Stimulated activated naive CD4-positive, alpha-beta T cell (primary cell): ENCODE data around the gene SLC29A3.
"Not testable (repeated sequence)": the region's sequence is repeated elsewhere in the genome, so short reads cannot be mapped to it uniquely, and the experiment has no call there.

Experiments used
- DNase-seq, 6 experiments: peaks; one replicate each; lab custom pipeline; 2025; lab: John Stamatoyannopoulos, UW

Gene SLC29A3

DNA sequence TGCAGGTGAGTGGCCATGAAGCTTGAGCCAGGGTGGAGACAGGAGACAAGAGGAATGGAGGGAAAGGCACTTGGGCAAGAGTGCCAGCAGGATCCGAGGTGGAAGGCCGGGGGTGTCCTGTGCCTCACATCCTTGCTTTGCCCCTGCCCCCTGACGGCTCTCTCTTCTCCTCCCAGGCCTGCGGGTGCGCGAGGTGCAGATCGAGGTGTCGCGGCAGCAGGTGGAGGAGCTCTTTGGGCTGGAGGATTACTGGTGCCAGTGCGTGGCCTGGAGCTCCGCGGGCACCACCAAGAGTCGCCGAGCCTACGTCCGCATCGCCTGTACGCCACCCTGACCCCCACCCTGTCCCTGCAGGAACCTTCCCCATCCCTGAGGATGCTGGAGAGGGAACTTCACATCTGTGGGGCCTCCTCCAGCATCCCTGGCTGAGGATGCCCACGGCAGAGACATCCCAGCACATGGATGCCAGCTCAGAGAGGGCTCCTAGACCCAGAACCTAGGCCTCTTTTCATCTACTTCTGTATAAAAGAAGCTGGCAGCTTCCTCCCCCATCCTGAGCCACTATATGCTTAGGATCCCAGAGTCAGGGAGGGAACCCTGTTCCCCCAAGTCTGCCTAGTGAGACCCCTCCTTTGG is 34.4 kb upstream of the SLC29A3 start:
- no peak for DNase-seq

GRCh38 chr10:71285180-71285545 is 33.9 kb upstream of the SLC29A3 start:
- peak in 2 of 6 experiments; percentile 7 to 12 for DNase-seq

- DNase-seq: no peak
These were observed 33.1 kb upstream of the SLC29A3 start for GRCh38 chr10:71285986-71286385.

DNA sequence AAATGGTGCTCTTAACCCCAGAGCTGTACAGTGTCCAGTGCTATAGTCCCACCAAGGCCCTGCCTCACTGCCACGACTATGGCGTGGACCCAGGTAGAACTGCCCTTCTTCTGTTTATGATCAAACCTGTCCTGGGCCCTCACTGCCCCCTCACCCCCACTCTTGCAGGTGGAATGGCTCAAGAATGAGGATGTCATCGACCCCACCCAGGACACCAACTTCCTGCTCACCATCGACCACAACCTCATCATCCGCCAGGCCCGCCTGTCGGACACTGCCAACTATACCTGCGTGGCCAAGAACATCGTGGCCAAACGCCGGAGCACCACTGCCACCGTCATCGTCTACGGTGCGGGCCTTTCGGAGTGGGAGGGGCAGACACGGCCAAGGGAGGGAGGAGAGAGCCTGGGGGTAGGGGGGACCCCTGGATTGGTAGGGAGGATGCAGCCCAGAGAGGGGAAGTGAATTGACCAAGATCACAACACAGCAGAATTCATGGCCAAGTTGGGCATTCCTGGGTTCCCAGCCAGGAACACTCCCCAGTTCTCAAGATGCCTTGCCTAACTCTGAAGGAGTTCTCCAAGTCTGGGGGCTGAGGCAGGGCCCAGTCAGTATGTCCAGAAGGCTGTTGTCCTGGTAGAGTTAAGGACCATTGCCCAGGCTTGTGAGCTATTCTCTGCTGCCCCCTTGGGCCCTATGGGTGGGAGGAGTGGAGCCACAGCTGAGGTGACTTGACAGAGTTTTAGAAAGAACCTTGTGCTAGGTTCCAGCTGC is 32.4 kb upstream of the SLC29A3 start:
- no peak for DNase-seq

DNA sequence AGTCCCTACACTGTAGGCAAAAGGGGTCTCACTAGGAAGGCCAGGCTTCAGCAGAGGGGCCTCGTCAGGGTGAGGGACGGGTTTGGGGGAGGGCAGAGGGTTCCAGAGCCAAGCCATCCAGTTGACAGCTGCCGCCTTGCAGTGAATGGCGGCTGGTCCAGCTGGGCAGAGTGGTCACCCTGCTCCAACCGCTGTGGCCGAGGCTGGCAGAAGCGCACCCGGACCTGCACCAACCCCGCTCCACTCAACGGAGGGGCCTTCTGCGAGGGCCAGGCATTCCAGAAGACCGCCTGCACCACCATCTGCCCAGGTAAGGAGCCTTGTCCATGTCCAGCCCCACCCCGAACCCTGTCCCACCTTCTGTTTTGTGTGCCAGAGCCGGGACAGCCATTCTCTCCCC is 31.6 kb upstream of the SLC29A3 start:
- no peak for DNase-seq

GRCh38 chr10:71288461-71288860 is 30.6 kb upstream of the SLC29A3 start:
- no peak for DNase-seq

- no peak for DNase-seq
These were observed 29.5 kb upstream of the SLC29A3 start for GRCh38 chr10:71289421-71290130.

DNA sequence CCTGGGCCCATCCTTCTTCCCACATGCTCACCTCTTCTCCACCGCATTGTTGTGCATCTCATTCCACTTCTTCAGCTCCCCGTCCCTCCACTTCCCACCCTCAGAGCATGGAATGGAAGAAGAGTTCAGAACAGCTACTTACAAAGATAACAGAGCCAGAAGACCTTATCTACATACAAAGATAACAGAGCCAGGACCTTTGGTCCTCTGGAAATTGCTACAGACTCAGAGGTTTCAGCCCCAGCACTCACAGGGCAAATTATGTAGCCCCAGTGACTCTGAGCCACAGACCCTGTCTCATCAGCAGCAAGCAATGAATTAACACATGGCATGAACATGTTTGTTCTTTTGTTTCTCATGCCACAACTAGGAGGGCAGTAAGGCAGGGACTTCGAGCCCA is 28.7 kb upstream of the SLC29A3 start:
- DNase-seq: no peak

DNA sequence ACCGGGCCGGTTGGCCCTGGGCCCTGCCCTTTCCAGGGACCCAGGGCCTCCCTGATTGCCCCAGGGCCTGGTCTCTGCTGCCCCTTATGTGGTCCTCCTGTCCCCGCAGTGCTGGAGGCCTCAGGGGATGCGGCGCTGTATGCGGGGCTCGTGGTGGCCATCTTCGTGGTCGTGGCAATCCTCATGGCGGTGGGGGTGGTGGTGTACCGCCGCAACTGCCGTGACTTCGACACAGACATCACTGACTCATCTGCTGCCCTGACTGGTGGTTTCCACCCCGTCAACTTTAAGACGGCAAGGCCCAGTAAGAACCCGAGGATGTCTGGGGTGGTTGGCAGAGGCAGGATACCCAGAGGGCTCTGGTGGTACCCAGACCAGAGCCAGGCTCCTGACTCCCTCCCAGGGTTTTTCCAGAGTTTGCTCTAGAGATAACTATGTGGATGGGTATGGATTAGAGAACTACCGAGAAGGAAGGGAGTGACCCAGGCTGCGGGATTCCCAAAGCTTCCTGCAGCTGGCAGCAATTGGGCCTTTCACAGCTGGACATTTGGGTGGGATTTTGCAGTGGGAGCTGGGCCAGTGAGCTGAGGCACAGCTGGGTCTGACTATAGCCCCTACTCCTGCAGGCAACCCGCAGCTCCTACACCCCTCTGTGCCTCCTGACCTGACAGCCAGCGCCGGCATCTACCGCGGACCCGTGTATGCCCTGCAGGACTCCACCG is 28.1 kb upstream of the SLC29A3 start:
- no peak for DNase-seq

GRCh38 chr10:71291528-71291900 is 27.5 kb upstream of the SLC29A3 start:
- DNase-seq: no peak

- no peak for DNase-seq
These were observed 26.2 kb upstream of the SLC29A3 start for GRCh38 chr10:71292624-71293445.

DNA sequence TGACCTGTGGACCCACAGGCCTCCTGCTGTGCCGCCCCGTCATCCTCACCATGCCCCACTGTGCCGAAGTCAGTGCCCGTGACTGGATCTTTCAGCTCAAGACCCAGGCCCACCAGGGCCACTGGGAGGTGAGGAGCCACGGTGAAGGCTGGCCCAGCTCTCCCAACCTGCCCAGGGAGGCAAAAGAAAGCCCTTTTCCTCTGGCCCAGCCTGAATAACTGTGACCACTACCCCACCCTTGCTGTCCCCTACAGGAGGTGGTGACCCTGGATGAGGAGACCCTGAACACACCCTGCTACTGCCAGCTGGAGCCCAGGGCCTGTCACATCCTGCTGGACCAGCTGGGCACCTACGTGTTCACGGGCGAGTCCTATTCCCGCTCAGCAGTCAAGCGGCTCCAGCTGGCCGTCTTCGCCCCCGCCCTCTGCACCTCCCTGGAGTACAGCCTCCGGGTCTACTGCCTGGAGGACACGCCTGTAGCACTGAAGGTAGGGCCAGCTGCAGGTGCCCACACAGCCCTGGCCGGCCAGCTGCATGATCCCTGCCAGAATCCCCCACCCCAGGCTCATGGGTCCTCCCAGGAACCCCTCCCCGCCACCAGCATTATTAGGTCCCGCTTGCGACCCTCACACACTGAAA is 25.5 kb upstream of the SLC29A3 start:
- DNase-seq: no peak

DNA sequence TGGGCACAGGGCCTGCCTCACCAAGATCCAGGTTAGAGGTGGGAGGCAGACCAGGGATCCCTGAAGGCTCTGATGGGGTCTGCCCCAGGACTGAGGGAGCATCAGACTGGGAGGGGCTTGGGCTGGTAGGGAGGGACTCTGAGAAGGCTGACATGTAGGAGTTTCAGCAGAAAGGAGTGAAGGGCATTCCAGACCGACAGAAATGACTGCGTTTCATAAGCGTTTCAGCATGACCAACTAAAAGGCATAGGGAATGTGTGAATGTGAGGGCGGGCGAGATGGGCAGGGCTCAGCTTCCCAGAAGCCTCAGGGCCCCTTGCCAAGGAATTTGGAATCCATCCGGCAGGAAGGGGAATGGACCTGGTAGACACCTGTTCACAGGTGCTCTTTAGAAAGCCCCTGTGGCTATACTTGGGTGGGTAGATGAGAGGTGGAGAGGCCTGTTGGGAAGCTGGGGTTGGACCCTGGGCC is 24.9 kb upstream of the SLC29A3 start:
- DNase-seq: no peak

GRCh38 chr10:71294856-71295255 is 24.2 kb upstream of the SLC29A3 start:
- no peak for DNase-seq

DNA sequence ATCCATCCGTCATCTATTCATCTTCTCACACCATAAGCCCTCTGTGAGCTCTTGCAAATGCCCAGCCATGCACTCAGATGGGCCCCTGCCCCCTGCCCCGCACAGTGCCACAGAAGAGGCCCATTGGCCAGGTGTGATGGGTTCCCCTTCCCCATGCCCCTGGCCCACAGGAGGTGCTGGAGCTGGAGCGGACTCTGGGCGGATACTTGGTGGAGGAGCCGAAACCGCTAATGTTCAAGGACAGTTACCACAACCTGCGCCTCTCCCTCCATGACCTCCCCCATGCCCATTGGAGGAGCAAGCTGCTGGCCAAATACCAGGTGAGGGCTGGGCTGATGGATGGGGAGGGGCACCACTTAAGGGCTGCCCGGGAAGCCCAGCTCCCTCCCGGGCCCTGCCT is 23.4 kb upstream of the SLC29A3 start:
- no peak for DNase-seq

DNA sequence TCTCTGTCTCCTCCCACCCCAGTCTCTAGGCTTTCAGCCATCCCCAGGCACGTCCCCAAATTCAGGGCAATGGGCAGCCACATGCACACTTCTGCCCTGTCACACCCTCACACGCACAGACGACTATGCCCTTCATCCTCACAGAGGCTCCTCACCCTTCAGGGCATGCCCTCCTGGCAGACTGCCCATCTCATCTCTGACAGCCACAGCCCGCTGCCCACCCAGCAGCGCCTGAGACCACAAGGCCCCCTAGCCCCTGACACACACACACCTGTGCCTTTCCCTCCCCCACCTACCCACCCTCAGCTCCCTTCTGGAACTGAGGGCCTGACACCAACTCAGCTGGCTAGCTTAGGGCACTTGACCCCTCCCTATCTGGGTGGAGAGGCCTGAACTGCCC is 23.0 kb upstream of the SLC29A3 start:
- DNase-seq: no peak

DNA sequence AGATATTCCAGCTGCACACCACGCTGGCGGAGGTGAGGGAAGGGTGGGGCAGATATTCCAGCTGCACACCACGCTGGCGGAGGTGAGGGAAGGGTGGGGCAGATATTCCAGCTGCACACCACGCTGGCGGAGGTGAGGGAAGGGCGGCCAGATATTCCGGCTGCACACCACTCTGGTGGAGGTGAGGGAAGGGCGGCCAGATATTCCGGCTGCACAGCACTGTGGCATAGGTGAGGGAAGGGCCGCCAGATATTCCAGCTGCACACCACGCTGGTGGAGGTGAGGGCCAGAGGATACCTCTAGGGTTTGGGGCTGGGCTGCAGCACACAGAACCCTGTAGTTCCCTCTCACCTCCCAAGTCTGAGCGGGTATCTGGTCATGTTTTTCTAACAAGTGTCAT is 22.2 kb upstream of the SLC29A3 start:
- not testable (repeated sequence) for DNase-seq

DNA sequence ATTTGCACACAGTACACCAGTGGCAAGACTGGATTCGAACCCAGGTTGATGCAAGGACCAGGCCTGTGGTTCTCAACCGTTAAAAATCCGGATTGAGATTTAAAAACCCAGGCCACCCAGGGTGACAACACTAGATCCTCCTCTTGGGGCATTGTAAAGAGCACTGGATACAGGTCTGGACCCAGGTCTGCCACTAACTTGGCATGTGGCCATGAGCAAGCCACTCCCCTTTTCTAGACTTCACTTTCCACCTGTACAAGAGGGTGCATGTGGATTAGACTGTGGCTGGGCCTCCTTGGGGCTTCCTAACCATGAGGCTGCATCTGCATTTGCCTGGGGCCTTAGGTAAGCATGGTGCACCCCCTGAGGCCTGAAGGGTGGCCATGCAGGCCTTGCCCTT is 21.7 kb upstream of the SLC29A3 start:
- no peak for DNase-seq

- DNase-seq: no peak
These were observed 19.8 kb upstream of the SLC29A3 start for GRCh38 chr10:71299071-71299785.
